HCT116 (cell line): ENCODE results near the gene FSTL4.

Experiments used
- CEBPB ChIP-seq: IDR thresholded peaks from 2 replicates; pipeline ENCODE4 v1.6.1; 2012; ENCODE audit warnings: low read depth
- EZH2 ChIP-seq: fragments of 200-600 bp; sonication (generic); IDR thresholded peaks from 2 replicates; pipeline ENCODE4 v1.6.1; 2017; ENCODE audit warnings: antibody characterized with exemption, mixed run types
- POLR2A ChIP-seq: IDR thresholded peaks from 2 replicates; pipeline ENCODE4 v1.7.0; 2011; ENCODE audit warnings: borderline replicate concordance; ENCODE audit not compliant: insufficient read depth, insufficient read length; ENCODE audit errors: extremely low read depth
- POLR2AphosphoS5 ChIP-seq: IDR thresholded peaks from 2 replicates; pipeline ENCODE4 v1.6.1; 2011; ENCODE audit warnings: mild to moderate bottlenecking, low read depth, low read length, moderate library complexity
- SP1 ChIP-seq: IDR thresholded peaks from 2 replicates; pipeline ENCODE4 v1.6.1; 2012; ENCODE audit warnings: low read depth
- YY1 ChIP-seq: IDR thresholded peaks from 2 replicates; pipeline ENCODE4 v1.6.1; 2011; ENCODE audit warnings: low read length, low read depth, moderate library complexity, mild to moderate bottlenecking; ENCODE audit not compliant: insufficient replicate concordance; ENCODE audit errors: extremely low read depth
- TF ChIP-seq, protein P1 (sequence below), 3 experiments: fragments of 200-600 bp in 1 of 3; sonication (generic) in 1 of 3; IDR thresholded peaks in 2 of 3; conservative IDR thresholded peaks in 1 of 3; 2 replicates each; pipeline ENCODE4 v1.5.1; 2012 to 2017; ENCODE audit warnings: low read depth in 2 of 3, low read length in 2 of 3, antibody characterized with exemption in 1 of 3, borderline replicate concordance in 1 of 3, control low read depth in 1 of 3, mild to moderate bottlenecking in 1 of 3, mixed read lengths in 1 of 3, mixed run types in 1 of 3, moderate library complexity in 1 of 3; ENCODE audit not compliant: insufficient read depth in 1 of 3

DNA sequence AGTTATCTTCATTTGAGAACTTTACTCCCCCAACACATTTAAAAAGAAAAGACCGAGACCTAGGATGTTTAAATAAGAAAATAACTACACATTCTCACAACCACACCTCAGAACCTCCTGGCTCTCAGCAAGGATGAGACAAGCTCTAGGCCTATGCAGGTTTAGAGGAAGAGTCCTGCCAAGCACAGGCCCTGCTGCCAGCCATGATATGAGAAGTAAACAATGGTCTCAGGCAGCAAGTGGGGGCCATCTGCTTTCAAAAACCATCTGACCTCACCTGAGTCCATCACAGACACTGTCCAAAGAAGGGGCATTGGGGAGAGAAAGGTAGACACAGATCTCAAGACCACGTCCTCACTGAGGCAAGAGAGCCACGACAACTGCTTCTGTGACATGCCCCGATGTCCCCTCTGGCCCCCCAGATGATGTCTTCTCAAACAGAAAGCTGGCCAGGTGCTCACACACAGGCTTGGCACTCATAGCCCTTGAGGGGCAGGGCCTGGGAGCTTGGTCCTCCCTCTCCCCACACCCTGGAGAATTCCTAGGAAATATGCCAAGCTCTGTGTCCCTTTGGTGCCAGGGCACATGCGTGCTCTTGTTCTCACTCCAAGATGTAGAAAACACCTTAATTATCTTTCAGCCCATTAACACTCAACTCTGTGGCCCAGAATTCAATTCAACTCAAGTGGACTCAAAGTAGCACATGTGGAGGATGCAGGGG lies 150.4 kb downstream of the FSTL4 start:
- TF ChIP-seq POLR2AphosphoS5, result no peak
- TF ChIP-seq POLR2A, result no peak
- TF ChIP-seq, protein P1, sequence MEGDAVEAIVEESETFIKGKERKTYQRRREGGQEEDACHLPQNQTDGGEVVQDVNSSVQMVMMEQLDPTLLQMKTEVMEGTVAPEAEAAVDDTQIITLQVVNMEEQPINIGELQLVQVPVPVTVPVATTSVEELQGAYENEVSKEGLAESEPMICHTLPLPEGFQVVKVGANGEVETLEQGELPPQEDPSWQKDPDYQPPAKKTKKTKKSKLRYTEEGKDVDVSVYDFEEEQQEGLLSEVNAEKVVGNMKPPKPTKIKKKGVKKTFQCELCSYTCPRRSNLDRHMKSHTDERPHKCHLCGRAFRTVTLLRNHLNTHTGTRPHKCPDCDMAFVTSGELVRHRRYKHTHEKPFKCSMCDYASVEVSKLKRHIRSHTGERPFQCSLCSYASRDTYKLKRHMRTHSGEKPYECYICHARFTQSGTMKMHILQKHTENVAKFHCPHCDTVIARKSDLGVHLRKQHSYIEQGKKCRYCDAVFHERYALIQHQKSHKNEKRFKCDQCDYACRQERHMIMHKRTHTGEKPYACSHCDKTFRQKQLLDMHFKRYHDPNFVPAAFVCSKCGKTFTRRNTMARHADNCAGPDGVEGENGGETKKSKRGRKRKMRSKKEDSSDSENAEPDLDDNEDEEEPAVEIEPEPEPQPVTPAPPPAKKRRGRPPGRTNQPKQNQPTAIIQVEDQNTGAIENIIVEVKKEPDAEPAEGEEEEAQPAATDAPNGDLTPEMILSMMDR (IDR thresholded peaks at IDR 0.05 in 2 of 3, conservative IDR thresholded peaks at IDR 0.05 in 1 of 3; ENCODE audit: borderline replicate concordance in 1 of 3, insufficient read depth in 1 of 3, low read depth in 2 of 3, low read length in 2 of 3), result no peak
- TF ChIP-seq CEBPB, result no peak
- TF ChIP-seq YY1, result no peak
- no peak for TF ChIP-seq EZH2
- no peak for TF ChIP-seq SP1
